Measurements from ENCODE around the gene CYB5R2.

DNA sequence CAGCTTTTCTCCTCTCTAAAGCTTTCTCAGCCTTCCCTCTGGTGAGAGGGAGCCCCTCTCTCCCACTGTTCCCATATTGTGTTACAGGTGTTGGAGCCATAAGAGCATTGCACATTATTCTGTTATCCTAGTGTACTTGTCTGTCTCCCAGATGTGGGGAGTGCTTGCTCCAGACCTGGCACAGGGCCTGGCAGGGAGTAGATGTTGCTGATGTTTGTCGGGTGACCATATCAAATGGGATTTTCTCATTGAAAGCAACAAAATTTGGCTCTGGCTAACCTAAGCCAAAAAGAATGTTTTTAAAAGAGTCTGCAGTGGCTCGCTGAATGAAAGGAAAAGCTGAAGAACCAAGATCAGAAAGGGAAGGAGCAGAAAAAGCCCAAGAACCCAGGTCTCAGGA is 41.1 kb downstream of the CYB5R2 start:
- TF ChIP-seq CTCF (IDR thresholded peaks at IDR 0.05): no peak
- no peak for TF ChIP-seq POLR2A (IDR thresholded peaks at IDR 0.05)

Measured in breast epithelium (tissue), 3 donors.